OCI-LY3 (cell line): ENCODE results near the gene CKMT2.

Experiments used
- H2AFZ ChIP-seq: fragments of 200-600, 300-600 bp; shearing (Covaris generic); 2 replicates; pipeline ENCODE4 v1.6.0; 2014; ENCODE audit warnings: antibody characterized with exemption, low read depth, low read length
- H3K27ac ChIP-seq: fragments of 200-600, 300-600 bp; sonication (generic); 2 replicates; pipeline ENCODE4 v1.5.1; 2014; ENCODE audit warnings: mild to moderate bottlenecking, low read length, moderate library complexity, mixed read lengths
- H3K27me3 ChIP-seq: fragments of 200-600, 300-600 bp; sonication (generic); 2 replicates; pipeline ENCODE4 v1.6.1; 2014; ENCODE audit warnings: low read depth, low read length, mixed read lengths
- H3K36me3 ChIP-seq: fragments of 200-600, 300-600 bp; sonication (generic); replicated peaks from 2 replicates; pipeline ENCODE3; 2014; ENCODE audit warnings: low read depth, low read length, mixed read lengths
- H3K4me1 ChIP-seq: fragments of 300-600, 200-600 bp; sonication (generic); 2 replicates; pipeline ENCODE4 v1.6.1; 2014; ENCODE audit warnings: low read length, mixed read lengths
- H3K4me2 ChIP-seq: fragments of 200-600, 300-600 bp; sonication (generic); 2 replicates; pipeline ENCODE4 v1.6.1; 2014; ENCODE audit warnings: low read length, mixed read lengths
- H3K4me3 ChIP-seq: fragments of 300-600, 200-600 bp; sonication (generic); 2 replicates; pipeline ENCODE4 v1.5.1; 2014; ENCODE audit warnings: antibody characterized with exemption, mild to moderate bottlenecking, low read length, moderate library complexity
- H3K79me2 ChIP-seq: fragments of 300-600, 200-600 bp; shearing (Covaris generic); 2 replicates; pipeline ENCODE4 v1.6.1; 2014; ENCODE audit warnings: mild to moderate bottlenecking, low read length, mixed read lengths
- H3K9ac ChIP-seq: fragments of 300-600, 200-600 bp; shearing (Covaris generic); 2 replicates; pipeline ENCODE4 v1.6.0; 2014; ENCODE audit warnings: mild to moderate bottlenecking, low read length, moderate library complexity
- H3K9me3 ChIP-seq: fragments of 200-600, 300-600 bp; shearing (Covaris generic); 2 replicates; pipeline ENCODE4 v1.6.1; 2014; ENCODE audit warnings: low read length, mixed read lengths; ENCODE audit not compliant: insufficient read depth
- H4K20me1 ChIP-seq: fragments of 200-600, 300-600 bp; sonication (generic); 2 replicates; pipeline ENCODE4 v1.6.1; 2016; ENCODE audit warnings: low read length, mixed read lengths; ENCODE audit not compliant: insufficient read depth
- EZH2phosphoT487 ChIP-seq: fragments of 200-600 bp; shearing (Covaris generic); IDR thresholded peaks from 2 replicates; pipeline ENCODE4 v1.6.1; 2018; ENCODE audit warnings: antibody characterized with exemption, mixed run types, low read depth
- TF ChIP-seq, protein P1 (sequence below): fragments of 200-600, 300-600 bp; sonication (generic); IDR thresholded peaks from 2 replicates; pipeline ENCODE4 v1.5.1; 2014; ENCODE audit warnings: antibody characterized with exemption, low read length, low read depth

The CKMT2 gene

DNA sequence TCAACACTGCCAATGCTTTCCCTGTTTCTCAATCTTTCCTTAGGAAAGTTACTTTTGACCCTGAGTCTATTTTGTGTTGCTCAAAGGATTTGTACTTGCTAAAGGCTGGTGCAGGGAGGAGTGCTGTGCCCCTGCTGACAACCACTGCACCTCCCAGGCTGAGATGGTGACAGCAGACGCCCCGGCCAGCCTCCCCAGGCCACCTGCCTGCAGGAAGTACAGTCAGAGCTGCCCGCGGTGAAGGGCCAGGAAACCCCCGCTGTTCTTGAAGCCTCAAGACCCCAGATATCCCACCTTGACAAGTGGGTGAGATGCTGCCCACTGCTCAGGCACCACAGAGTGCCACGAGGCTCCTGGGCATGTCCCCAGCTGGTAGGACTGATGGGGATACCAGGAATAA is 44.2 kb upstream of the CKMT2 start:
- Histone ChIP-seq H3K4me1 (peaks cover 33% of the 10 kb centered on the region), H3K27ac (no peak overlapping the region), H2AFZ (peak overlapping the region; percentile 85)

DNA sequence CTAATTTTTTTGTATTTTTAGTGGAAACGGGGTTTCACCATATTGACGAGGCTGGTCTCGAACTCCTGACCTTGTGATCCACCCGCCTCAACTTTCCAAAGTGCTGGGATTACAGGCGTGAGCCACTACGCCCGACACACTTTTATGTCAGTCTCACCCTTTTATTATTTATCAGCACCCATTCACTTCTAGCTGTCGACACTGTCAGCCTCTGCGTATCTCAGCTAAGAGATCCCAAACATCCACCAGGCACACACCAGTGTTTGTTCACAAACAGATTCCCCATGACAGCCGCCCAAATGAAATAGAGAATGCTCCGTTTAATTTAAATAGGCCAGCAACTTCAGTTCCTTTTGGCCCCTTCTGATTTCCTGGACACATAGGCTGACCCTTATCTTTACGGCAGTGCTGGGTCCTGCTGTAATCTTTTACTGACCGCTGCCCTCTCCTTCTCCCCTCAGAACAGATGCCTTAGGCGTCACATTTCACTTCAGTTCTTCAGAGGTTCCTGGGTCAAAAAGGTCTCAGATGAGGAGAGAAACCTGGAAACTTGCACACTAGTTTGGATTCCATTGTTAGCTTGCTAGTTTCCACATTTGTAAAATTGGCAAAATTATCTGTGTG is 43.1 kb upstream of the CKMT2 start:
- no peak for TF ChIP-seq EZH2phosphoT487
- TF ChIP-seq, protein P1, sequence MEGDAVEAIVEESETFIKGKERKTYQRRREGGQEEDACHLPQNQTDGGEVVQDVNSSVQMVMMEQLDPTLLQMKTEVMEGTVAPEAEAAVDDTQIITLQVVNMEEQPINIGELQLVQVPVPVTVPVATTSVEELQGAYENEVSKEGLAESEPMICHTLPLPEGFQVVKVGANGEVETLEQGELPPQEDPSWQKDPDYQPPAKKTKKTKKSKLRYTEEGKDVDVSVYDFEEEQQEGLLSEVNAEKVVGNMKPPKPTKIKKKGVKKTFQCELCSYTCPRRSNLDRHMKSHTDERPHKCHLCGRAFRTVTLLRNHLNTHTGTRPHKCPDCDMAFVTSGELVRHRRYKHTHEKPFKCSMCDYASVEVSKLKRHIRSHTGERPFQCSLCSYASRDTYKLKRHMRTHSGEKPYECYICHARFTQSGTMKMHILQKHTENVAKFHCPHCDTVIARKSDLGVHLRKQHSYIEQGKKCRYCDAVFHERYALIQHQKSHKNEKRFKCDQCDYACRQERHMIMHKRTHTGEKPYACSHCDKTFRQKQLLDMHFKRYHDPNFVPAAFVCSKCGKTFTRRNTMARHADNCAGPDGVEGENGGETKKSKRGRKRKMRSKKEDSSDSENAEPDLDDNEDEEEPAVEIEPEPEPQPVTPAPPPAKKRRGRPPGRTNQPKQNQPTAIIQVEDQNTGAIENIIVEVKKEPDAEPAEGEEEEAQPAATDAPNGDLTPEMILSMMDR = no peak
- H3K79me2 ChIP-seq = no peaks in the 10 kb centered on the region
- H3K27me3 ChIP-seq = peaks cover 10% of the 10 kb centered on the region; the same call in 1 of the 2 replicates
- no peak overlapping the region for H3K27ac ChIP-seq
- H3K4me1 ChIP-seq = peaks cover 37% of the 10 kb centered on the region
- no peak overlapping the region for H3K4me3 ChIP-seq
- H3K4me2 ChIP-seq = no peak overlapping the region
- H2AFZ ChIP-seq = no peak overlapping the region
- H3K36me3 ChIP-seq = no peaks in the 10 kb centered on the region
- no peaks in the 10 kb centered on the region for H3K9me3 ChIP-seq
- no peaks in the 10 kb centered on the region for H4K20me1 ChIP-seq
- no peak overlapping the region for H3K9ac ChIP-seq

More for the DNA sequence above, 44.2 kb upstream of the CKMT2 start:
- no peak for TF ChIP-seq EZH2phosphoT487
- TF ChIP-seq, protein P1 = no peak
- peak overlapping the region; percentile 68 for H3K4me2 ChIP-seq
- peaks cover 10% of the 10 kb centered on the region; the same call in 1 of the 2 replicates for H3K27me3 ChIP-seq
- H3K4me3 ChIP-seq = peak overlapping the region; percentile 50
- H3K9me3 ChIP-seq = no peaks in the 10 kb centered on the region
- H3K9ac ChIP-seq = peak overlapping the region; percentile 29; the same call in 1 of the 2 replicates
- no peaks in the 10 kb centered on the region for H4K20me1 ChIP-seq
- H3K36me3 ChIP-seq = no peaks in the 10 kb centered on the region
- no peaks in the 10 kb centered on the region for H3K79me2 ChIP-seq

DNA sequence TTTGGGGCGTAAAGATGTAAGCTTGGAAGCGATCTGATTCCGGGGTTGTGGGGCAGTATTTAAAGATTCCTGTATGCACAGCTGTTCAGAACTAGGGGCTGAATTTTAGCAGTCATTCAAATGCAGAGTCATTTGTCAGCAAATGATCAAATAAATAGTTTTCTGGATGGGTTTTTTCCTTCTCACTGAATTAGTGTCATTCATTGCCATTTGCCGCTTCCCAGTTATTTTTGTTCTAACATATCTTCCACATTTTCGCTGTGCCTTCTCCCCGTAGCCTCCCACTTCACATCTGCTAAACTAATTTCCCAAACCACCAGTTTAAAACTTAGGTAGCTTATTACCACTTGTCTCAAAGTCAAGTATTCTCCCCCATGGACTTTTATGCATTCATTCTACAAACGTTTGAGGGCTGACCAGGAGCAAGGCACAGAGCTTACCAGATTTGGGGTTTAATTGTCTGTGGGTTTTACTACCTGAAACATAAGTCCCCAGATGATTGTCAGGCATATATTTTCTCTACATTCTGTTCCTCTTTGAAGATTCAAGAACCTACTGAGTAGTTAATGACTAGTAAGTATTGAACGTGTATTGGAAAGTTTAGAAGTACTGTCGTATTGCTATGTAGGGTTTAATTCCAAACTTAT is 41.3 kb upstream of the CKMT2 start:
- H3K9me3 ChIP-seq = no peaks in the 10 kb centered on the region
- no peak for TF ChIP-seq EZH2phosphoT487
- TF ChIP-seq, protein P1 = no peak
- H3K4me2 ChIP-seq = peak overlapping the region; percentile 52
- H3K79me2 ChIP-seq = no peaks in the 10 kb centered on the region
- H4K20me1 ChIP-seq = no peaks in the 10 kb centered on the region
- peaks cover 10% of the 10 kb centered on the region; the same call in 1 of the 2 replicates for H3K27me3 ChIP-seq
- H3K36me3 ChIP-seq = no peaks in the 10 kb centered on the region
- 0 out of 2 replicates have a peak overlapping the region, but pooled peaks have one; percentile 2 for H2AFZ ChIP-seq
- no peak overlapping the region for H3K9ac ChIP-seq
- H3K27ac ChIP-seq = no peak overlapping the region
- H3K4me3 ChIP-seq = no peak overlapping the region
- H3K4me1 ChIP-seq = peaks cover 37% of the 10 kb centered on the region

DNA sequence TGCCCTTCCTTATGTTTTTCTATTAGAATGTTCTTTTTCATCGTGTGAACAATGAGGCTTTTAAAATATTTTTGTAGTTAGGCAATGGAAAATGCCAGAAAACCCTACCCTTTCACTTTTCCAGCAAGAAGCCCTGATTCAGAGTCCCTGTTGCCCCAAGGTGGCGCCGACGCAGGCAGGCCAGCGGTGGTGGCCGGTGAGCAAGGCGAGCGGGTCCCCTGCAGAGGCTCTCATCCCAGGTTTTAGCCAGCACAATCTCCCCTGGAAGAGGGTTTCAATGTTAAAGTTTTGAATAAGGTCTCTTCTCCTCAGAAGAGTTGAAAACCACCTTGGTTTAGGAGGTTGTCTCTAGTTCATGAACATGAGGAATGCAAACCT is 40.8 kb upstream of the CKMT2 start:
- TF ChIP-seq, protein P1 = peak; percentile 30; the same call in 1 of the 2 replicates
- TF ChIP-seq EZH2phosphoT487 = no peak
- Histone ChIP-seq H3K4me3 (peak overlapping the region; percentile 33), H3K4me1 (peaks cover 37% of the 10 kb centered on the region), H3K27ac (no peak overlapping the region), H4K20me1 (no peaks in the 10 kb centered on the region), H2AFZ (0 out of 2 replicates have a peak overlapping the region, but pooled peaks have one; percentile 2), H3K9ac (no peak overlapping the region), H3K4me2 (peak overlapping the region; percentile 52), H3K9me3 (no peaks in the 10 kb centered on the region), H3K79me2 (no peaks in the 10 kb centered on the region), H3K36me3 (no peaks in the 10 kb centered on the region), H3K27me3 (peaks cover 10% of the 10 kb centered on the region; the same call in 1 of the 2 replicates)
